Measurements from ENCODE around the gene ARHGAP10.

DNA sequence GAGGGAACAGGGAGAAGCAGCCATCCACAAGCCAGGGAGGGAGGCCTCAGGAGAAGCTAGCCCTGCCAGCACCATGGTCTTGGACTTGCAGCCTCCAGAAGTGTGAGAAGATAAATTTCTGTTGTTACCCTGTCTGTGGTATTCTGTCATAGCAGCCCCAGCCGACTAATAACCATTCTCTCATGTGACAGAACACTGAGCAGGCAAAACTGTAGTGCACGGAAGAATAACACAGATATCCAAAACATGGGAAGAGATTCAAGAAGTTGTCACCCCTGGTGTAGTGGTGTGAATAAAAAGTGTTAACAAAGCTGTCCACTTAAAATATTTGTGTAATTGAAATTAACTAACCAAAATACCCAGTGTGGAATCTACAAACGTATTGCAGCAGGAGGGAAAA, 265.0 kb downstream of the ARHGAP10 start:
- TF ChIP-seq EP300 (IDR thresholded peaks at IDR 0.05) (no peak), CTCF (IDR thresholded peaks at IDR 0.05) (no peak), POLR2A (IDR thresholded peaks at IDR 0.05) (no peak)

Data from gastroesophageal sphincter (tissue), 3 donors.